ENCODE data around the gene THUMPD1. TPM values are rescaled to one million over a fixed set of nuclear protein-coding genes. Genes with fewer than 3 reads are reported as not detected.

THUMPD1 gene
- total RNA-seq, 4 donors from 2014 or later: 54.0 to 102 (median 84.0) TPM

DNA sequence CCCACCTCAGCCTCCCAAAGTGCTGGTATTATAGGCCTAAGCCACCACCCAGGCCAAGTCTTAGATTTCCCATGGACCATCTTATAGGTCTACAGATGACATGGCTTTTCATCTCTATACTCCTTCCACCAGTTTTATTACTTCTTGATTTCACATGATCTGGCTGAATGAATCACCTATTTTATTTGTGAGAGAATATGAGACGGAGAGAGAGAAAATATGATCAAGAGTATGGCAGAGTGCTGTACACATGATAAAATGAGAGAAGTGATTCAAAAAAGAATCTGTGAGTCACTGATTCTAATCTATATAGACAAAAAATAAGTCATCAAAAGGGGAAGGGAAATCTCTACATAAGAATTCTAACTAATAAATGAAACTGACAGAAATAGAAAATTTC lies 57.8 kb downstream of the THUMPD1 start:
- Histone ChIP-seq H3K4me3 (no peak overlapping the region), H3K27me3 (no peaks in the 10 kb centered on the region), H3K36me3 (no peaks in the 10 kb centered on the region), H3K27ac (replicated peaks in 1 of 4) (no peak overlapping the region), H3K4me1 (no peaks in the 10 kb centered on the region), H3K9me3 (peaks cover 0 to 11% (median 3%) of the 10 kb centered on the region in 4 donors)
- TF ChIP-seq POLR2A (IDR thresholded peaks at IDR 0.05; ENCODE audit: low read depth): no peak
- TF ChIP-seq CTCF (IDR thresholded peaks at IDR 0.05): no peak
- TF ChIP-seq POLR2AphosphoS5 (IDR thresholded peaks at IDR 0.05): no peak
- TF ChIP-seq EP300 (IDR thresholded peaks at IDR 0.05): no peak
- intact Hi-C loops (cut with DNase I): no loop called here
- 85% methylated on average over 1 of the region's 1 CpG for WGBS
- no peak for DNase-seq (ENCODE audit: extremely low spot score)

Small RNA genes lying within 50 kb of the gene (small RNA-seq; reads per million reads assigned to genes)
- 0 reads per million in 3 donors for gene RNU6-944P

Other genes with a start within 250 kb of the THUMPD1 start
- gene ACSM2B, start 165.5 kb downstream of the THUMPD1 start, total RNA-seq: not detected
- under 1 TPM; 0.50 to 0.83 (median 0.65) TPM for gene ACSM1, start 44.1 kb downstream of the THUMPD1 start, total RNA-seq
- 10 to 100 TPM in 1 of 4 donors, 1 to 10 TPM in 3; 4.3 to 11.0 (median 5.9) TPM for gene ACSM3, start 22.2 kb upstream of the THUMPD1 start, total RNA-seq
- 10 to 100 TPM in 3 of 4 donors, 1 to 10 TPM in 1; 8.3 to 21.2 (median 13.6) TPM for gene ERI2, start 64.7 kb upstream of the THUMPD1 start, total RNA-seq
- 1 to 10 TPM; 2.0 to 4.9 (median 2.7) TPM for gene REXO5, start 64.7 kb upstream of the THUMPD1 start, total RNA-seq
- 10 to 100 TPM; 18.3 to 37.4 (median 27.8) TPM for gene DCUN1D3, start 158.5 kb upstream of the THUMPD1 start, total RNA-seq
- gene LYRM1, start 159.0 kb upstream of the THUMPD1 start, total RNA-seq: 10 to 100 TPM; 38.9 to 69.2 (median 46.4) TPM